ENCODE results near the gene KCNMB4.

KCNMB4 gene

DNA sequence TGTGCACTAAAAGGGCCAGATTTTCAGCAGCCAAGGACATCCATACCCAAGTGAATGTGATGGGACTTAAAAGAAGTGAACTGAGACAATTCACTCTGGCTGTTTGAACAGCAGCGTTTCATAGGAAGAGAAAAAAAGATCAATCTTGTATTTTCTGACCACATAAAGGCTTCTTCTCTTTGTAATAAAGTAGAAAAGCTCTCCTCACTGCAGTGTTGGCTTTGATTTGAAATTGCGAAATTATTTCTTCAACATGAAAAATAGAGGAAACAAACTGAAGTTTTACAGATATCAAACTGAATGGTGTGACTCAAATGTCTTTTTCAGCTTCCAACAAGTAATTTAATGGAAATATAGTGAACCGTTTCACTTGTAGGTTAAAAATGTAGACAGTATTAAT lies 11.3 kb upstream of the KCNMB4 start:
- DNase-seq (ENCODE audit: low read depth), result no peak
- no peak for TF ChIP-seq POLR2A (IDR thresholded peaks at IDR 0.05; ENCODE audit: extremely low read depth, insufficient read length)
- TF ChIP-seq, protein P1, sequence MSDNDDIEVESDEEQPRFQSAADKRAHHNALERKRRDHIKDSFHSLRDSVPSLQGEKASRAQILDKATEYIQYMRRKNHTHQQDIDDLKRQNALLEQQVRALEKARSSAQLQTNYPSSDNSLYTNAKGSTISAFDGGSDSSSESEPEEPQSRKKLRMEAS (IDR thresholded peaks at IDR 0.05; ENCODE audit: low read depth, low read length), result no peak
- H3K4me3 ChIP-seq (ENCODE audit: low read depth, low read length), result no peak overlapping the region

DNA sequence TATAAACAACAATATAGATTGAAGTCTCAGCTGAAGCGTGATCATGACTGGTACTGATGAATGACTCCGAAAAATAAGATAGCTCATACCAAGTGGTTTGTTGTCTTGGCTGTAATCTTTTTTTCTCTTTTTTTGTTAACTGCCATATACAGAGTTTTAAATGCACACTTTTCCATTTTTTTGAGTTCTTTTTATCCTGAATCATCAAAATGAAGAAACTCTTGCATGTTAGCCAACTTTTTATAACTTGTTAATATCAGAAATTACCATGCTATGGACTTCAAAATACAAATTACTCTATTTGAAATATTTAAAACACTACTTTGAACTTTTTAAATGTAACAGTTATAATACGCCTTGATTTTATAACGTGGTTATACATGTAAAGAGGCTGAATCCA lies 10.1 kb upstream of the KCNMB4 start:
- H3K4me3 ChIP-seq (ENCODE audit: low read depth, low read length), result no peak overlapping the region
- DNase-seq (ENCODE audit: low read depth), result no peak
- TF ChIP-seq, protein P1 (IDR thresholded peaks at IDR 0.05; ENCODE audit: low read depth, low read length), result no peak
- TF ChIP-seq POLR2A (IDR thresholded peaks at IDR 0.05; ENCODE audit: extremely low read depth, insufficient read length) (no peak), MYC (IDR thresholded peaks at IDR 0.05; ENCODE audit: low read depth, low read length) (no peak), CTCF (IDR thresholded peaks at IDR 0.05; ENCODE audit: low read depth, low read length) (no peak)

DNA sequence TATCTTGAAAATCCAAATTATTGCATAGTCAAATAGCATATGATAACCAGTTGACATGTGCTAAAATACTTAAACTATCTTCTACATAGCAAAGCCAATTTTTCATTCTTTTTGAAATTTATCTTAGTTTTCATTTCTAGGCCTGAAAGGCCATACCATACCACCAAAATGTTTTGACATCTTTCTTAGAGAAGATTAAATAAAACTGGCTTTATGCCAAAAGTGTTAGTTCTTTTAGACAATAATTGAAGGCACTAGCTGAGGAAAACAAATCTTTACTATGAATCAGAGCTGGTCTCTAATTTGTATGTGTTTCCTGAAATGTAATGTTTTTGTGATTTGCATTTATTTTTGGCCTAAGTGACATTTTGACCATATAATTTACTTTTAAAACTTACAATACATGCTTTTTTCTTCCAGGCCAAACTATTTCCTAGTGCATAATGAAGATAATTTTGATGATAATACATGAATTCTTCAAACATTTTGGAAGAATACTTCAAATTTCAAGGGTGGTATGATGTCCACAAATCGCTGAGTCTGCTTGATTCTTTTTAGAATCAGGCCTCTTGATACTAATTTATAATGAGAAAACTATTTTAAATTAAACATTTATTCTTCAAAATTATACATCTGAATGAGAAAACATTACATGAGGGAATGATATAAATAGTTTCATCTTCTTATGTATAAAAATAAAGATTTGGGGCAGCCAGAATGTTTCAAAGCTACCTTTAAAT lies 6.5 kb upstream of the KCNMB4 start:
- no peak for DNase-seq (ENCODE audit: low read depth)
- H3K4me3 ChIP-seq (ENCODE audit: low read depth, low read length), result no peak overlapping the region
- TF ChIP-seq, protein P1 (IDR thresholded peaks at IDR 0.05; ENCODE audit: low read depth, low read length), result no peak
- TF ChIP-seq CTCF (IDR thresholded peaks at IDR 0.05; ENCODE audit: low read depth, low read length) (no peak), MYC (IDR thresholded peaks at IDR 0.05; ENCODE audit: low read depth, low read length) (no peak), POLR2A (IDR thresholded peaks at IDR 0.05; ENCODE audit: extremely low read depth, insufficient read length) (no peak)

- TF ChIP-seq, protein P1 (IDR thresholded peaks at IDR 0.05; ENCODE audit: low read depth, low read length), result no peak
- TF ChIP-seq POLR2A (IDR thresholded peaks at IDR 0.05; ENCODE audit: extremely low read depth, insufficient read length), result no peak
- TF ChIP-seq MYC (IDR thresholded peaks at IDR 0.05; ENCODE audit: low read depth, low read length), result no peak
- TF ChIP-seq CTCF (IDR thresholded peaks at IDR 0.05; ENCODE audit: low read depth, low read length), result no peak
- H3K4me3 ChIP-seq (ENCODE audit: low read depth, low read length), result no peak overlapping the region
- DNase-seq (ENCODE audit: low read depth), result no peak
Observed at GRCh38 chr12:70360218-70360617, 5.9 kb upstream of the KCNMB4 start.

- DNase-seq (ENCODE audit: low read depth), result no peak
- TF ChIP-seq, protein P1 (IDR thresholded peaks at IDR 0.05; ENCODE audit: low read depth, low read length), result no peak
- TF ChIP-seq MYC (IDR thresholded peaks at IDR 0.05; ENCODE audit: low read depth, low read length) (no peak), CTCF (IDR thresholded peaks at IDR 0.05; ENCODE audit: low read depth, low read length) (no peak), POLR2A (IDR thresholded peaks at IDR 0.05; ENCODE audit: extremely low read depth, insufficient read length) (no peak)
- H3K4me3 ChIP-seq (ENCODE audit: low read depth, low read length), result peak overlapping the region; percentile 60
Observed at GRCh38 chr12:70364695-70365397, 1.2 kb upstream of the KCNMB4 start.

GRCh38 chr12:70365398-70365647 lies 767 bp upstream of the KCNMB4 start:
- H3K4me3 ChIP-seq (ENCODE audit: low read depth, low read length), result peak overlapping the region; percentile 60
- TF ChIP-seq MYC (IDR thresholded peaks at IDR 0.05; ENCODE audit: low read depth, low read length) (no peak), POLR2A (IDR thresholded peaks at IDR 0.05; ENCODE audit: extremely low read depth, insufficient read length) (no peak), CTCF (IDR thresholded peaks at IDR 0.05; ENCODE audit: low read depth, low read length) (no peak)
- TF ChIP-seq, protein P1 (IDR thresholded peaks at IDR 0.05; ENCODE audit: low read depth, low read length), result no peak
- DNase-seq (ENCODE audit: low read depth), result no peak
